Stimulated activated naive CD8-positive, alpha-beta T cell treated with anti-CD3 and anti-CD28 coated beads, Interleukin-15, Interleukin-2, amounts not matched to agents 100 ng/mL and 50 ng/mL, for 24 hours (primary cell): Measurements from ENCODE around the gene CEP85L.
A peak's percentile ranks its signal among the peaks of the same experiment; 100 is the strongest.

Experiments used
- H3K27ac Mint-ChIP-seq: one replicate; pipeline ENCODE4 v1.8.0; 2021; ENCODE audit warnings: mild to moderate bottlenecking, mixed read lengths
- H3K27me3 Mint-ChIP-seq: one replicate; pipeline ENCODE4 v1.8.0; 2021; ENCODE audit warnings: mixed read lengths
- H3K36me3 Mint-ChIP-seq: one replicate; pipeline ENCODE4 v1.8.0; 2021; ENCODE audit warnings: low read depth, mixed read lengths
- H3K4me1 Mint-ChIP-seq: one replicate; pipeline ENCODE4 v1.8.0; 2021; ENCODE audit warnings: low read depth, mixed read lengths
- H3K4me3 Mint-ChIP-seq: one replicate; pipeline ENCODE4 v1.8.0; 2021; ENCODE audit warnings: mild to moderate bottlenecking, mixed read lengths
- H3K9me3 Mint-ChIP-seq: one replicate; pipeline ENCODE4 v1.8.0; 2021; ENCODE audit warnings: mixed read lengths

CEP85L gene

GRCh38 chr6:118646977-118647376 is 4.4 kb downstream of the CEP85L start:
- no peaks in the 10 kb centered on the region for H3K27me3 Mint-ChIP-seq
- H3K36me3 Mint-ChIP-seq, result peaks cover 11% of the 10 kb centered on the region
- H3K4me1 Mint-ChIP-seq, result peaks cover 51% of the 10 kb centered on the region
- H3K9me3 Mint-ChIP-seq, result no peaks in the 10 kb centered on the region
- H3K4me3 Mint-ChIP-seq, result no peak overlapping the region
- H3K27ac Mint-ChIP-seq, result no peak overlapping the region

- H3K9me3 Mint-ChIP-seq, result no peaks in the 10 kb centered on the region
- H3K27ac Mint-ChIP-seq, result no peak overlapping the region
- H3K4me1 Mint-ChIP-seq, result peaks cover 57% of the 10 kb centered on the region
- no peaks in the 10 kb centered on the region for H3K27me3 Mint-ChIP-seq
- H3K36me3 Mint-ChIP-seq, result peaks cover 11% of the 10 kb centered on the region
- H3K4me3 Mint-ChIP-seq, result no peak overlapping the region
Observed at GRCh38 chr6:118645395-118645794, 6.0 kb downstream of the CEP85L start.

- Mint-ChIP-seq H3K36me3 (peaks cover 11% of the 10 kb centered on the region), H3K9me3 (no peaks in the 10 kb centered on the region), H3K4me3 (no peak overlapping the region), H3K27ac (no peak overlapping the region), H3K4me1 (peaks cover 57% of the 10 kb centered on the region), H3K27me3 (no peaks in the 10 kb centered on the region)
Observed at GRCh38 chr6:118644007-118644406, 7.4 kb downstream of the CEP85L start.

GRCh38 chr6:118641042-118641441 is 10.3 kb downstream of the CEP85L start:
- Mint-ChIP-seq H3K9me3 (no peaks in the 10 kb centered on the region), H3K27me3 (no peaks in the 10 kb centered on the region), H3K4me3 (no peak overlapping the region), H3K4me1 (peaks cover 68% of the 10 kb centered on the region), H3K27ac (no peak overlapping the region), H3K36me3 (peaks cover 11% of the 10 kb centered on the region)

GRCh38 chr6:118639054-118639964 is 12.1 kb downstream of the CEP85L start:
- Mint-ChIP-seq H3K27me3 (no peaks in the 10 kb centered on the region), H3K27ac (no peak overlapping the region), H3K36me3 (peaks cover 14% of the 10 kb centered on the region), H3K4me1 (peaks cover 75% of the 10 kb centered on the region), H3K9me3 (no peaks in the 10 kb centered on the region), H3K4me3 (no peak overlapping the region)

GRCh38 chr6:118638288-118638687 is 13.1 kb downstream of the CEP85L start:
- H3K4me1 Mint-ChIP-seq, result peaks cover 74% of the 10 kb centered on the region
- no peak overlapping the region for H3K27ac Mint-ChIP-seq
- H3K36me3 Mint-ChIP-seq, result peaks cover 14% of the 10 kb centered on the region
- no peak overlapping the region for H3K4me3 Mint-ChIP-seq
- H3K27me3 Mint-ChIP-seq, result no peaks in the 10 kb centered on the region
- H3K9me3 Mint-ChIP-seq, result no peaks in the 10 kb centered on the region

- Mint-ChIP-seq H3K9me3 (no peaks in the 10 kb centered on the region), H3K4me1 (peaks cover 83% of the 10 kb centered on the region), H3K27ac (peak overlapping the region; percentile 28), H3K27me3 (no peaks in the 10 kb centered on the region), H3K36me3 (peaks cover 29% of the 10 kb centered on the region), H3K4me3 (no peak overlapping the region)
Observed at GRCh38 chr6:118635909-118636735, 15.3 kb downstream of the CEP85L start.

GRCh38 chr6:118632359-118632758 is 19.0 kb downstream of the CEP85L start:
- no peaks in the 10 kb centered on the region for H3K27me3 Mint-ChIP-seq
- no peak overlapping the region for H3K4me3 Mint-ChIP-seq
- H3K27ac Mint-ChIP-seq, result peak overlapping the region; percentile 53
- peaks cover 87% of the 10 kb centered on the region for H3K4me1 Mint-ChIP-seq
- H3K9me3 Mint-ChIP-seq, result no peaks in the 10 kb centered on the region
- H3K36me3 Mint-ChIP-seq, result peaks cover 62% of the 10 kb centered on the region

GRCh38 chr6:118630923-118631322 is 20.5 kb downstream of the CEP85L start:
- peaks cover 64% of the 10 kb centered on the region for H3K36me3 Mint-ChIP-seq
- H3K4me3 Mint-ChIP-seq, result no peak overlapping the region
- peaks cover 7% of the 10 kb centered on the region for H3K9me3 Mint-ChIP-seq
- H3K4me1 Mint-ChIP-seq, result peaks cover 79% of the 10 kb centered on the region
- no peak overlapping the region for H3K27ac Mint-ChIP-seq
- no peaks in the 10 kb centered on the region for H3K27me3 Mint-ChIP-seq

GRCh38 chr6:118630067-118630466 is 21.3 kb downstream of the CEP85L start:
- Mint-ChIP-seq H3K27ac (no peak overlapping the region), H3K36me3 (peaks cover 67% of the 10 kb centered on the region)

GRCh38 chr6:118627724-118628123 is 23.7 kb downstream of the CEP85L start:
- Mint-ChIP-seq H3K4me3 (no peak overlapping the region), H3K4me1 (peaks cover 62% of the 10 kb centered on the region), H3K36me3 (peaks cover 76% of the 10 kb centered on the region), H3K9me3 (peaks cover 7% of the 10 kb centered on the region), H3K27me3 (no peaks in the 10 kb centered on the region), H3K27ac (no peak overlapping the region)

More at GRCh38 chr6:118630067-118630466, 21.3 kb downstream of the CEP85L start:
- Mint-ChIP-seq H3K27me3 (no peaks in the 10 kb centered on the region), H3K9me3 (peaks cover 7% of the 10 kb centered on the region), H3K4me1 (peaks cover 71% of the 10 kb centered on the region), H3K4me3 (no peak overlapping the region)

- Mint-ChIP-seq H3K9me3 (peaks cover 7% of the 10 kb centered on the region), H3K4me1 (peaks cover 53% of the 10 kb centered on the region), H3K4me3 (no peak overlapping the region), H3K36me3 (peaks cover 61% of the 10 kb centered on the region), H3K27ac (no peak overlapping the region), H3K27me3 (no peaks in the 10 kb centered on the region)
Observed at GRCh38 chr6:118625833-118626232, 25.6 kb downstream of the CEP85L start.

GRCh38 chr6:118621799-118622470 is 29.5 kb downstream of the CEP85L start:
- Mint-ChIP-seq H3K36me3 (peaks cover 31% of the 10 kb centered on the region), H3K27ac (no peak overlapping the region), H3K4me3 (no peak overlapping the region), H3K4me1 (peaks cover 45% of the 10 kb centered on the region), H3K9me3 (peaks cover 7% of the 10 kb centered on the region), H3K27me3 (no peaks in the 10 kb centered on the region)

GRCh38 chr6:118620202-118620601 is 31.2 kb downstream of the CEP85L start:
- H3K4me1 Mint-ChIP-seq, result peaks cover 47% of the 10 kb centered on the region
- no peak overlapping the region for H3K27ac Mint-ChIP-seq
- H3K4me3 Mint-ChIP-seq, result no peak overlapping the region
- peaks cover 22% of the 10 kb centered on the region for H3K36me3 Mint-ChIP-seq
- H3K27me3 Mint-ChIP-seq, result no peaks in the 10 kb centered on the region
- H3K9me3 Mint-ChIP-seq, result no peaks in the 10 kb centered on the region
